HG03025 (cell line): ENCODE data around the gene PBX3.

Experiments
- ATAC-seq: cut with Tn5 transposase; IDR thresholded peaks from one replicate; pipeline ENCODE4 v1.9.1; 2021; ENCODE audit warnings: mild to moderate bottlenecking, moderate library complexity; ENCODE audit not compliant: unreplicated experiment, low FRiP score

The PBX3 gene

GRCh38 chr9:125932012-125932411 is 184.8 kb downstream of the PBX3 start:
- no peak for ATAC-seq

- no peak for ATAC-seq
These were observed 185.7 kb downstream of the PBX3 start for GRCh38 chr9:125932746-125933455.

DNA sequence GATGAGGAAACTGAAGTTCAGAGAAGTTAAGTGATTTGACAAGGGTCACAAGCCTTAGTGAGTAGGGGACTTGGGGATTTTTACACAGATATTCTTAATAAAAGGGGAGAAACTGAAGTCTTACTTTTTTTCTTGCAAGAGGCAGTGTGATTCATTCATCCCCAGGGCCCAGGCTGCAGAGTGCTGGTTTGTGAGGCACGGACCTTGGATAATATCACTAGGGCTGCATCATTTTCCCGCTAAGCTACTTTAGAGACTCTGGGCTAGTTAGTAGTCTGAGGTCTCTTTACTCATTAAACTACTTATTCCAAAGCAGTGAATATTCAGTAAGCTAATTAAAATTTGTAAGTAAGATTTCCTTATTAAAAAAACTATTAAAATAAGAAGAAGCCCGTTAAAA is 195.0 kb downstream of the PBX3 start:
- no peak for ATAC-seq

DNA sequence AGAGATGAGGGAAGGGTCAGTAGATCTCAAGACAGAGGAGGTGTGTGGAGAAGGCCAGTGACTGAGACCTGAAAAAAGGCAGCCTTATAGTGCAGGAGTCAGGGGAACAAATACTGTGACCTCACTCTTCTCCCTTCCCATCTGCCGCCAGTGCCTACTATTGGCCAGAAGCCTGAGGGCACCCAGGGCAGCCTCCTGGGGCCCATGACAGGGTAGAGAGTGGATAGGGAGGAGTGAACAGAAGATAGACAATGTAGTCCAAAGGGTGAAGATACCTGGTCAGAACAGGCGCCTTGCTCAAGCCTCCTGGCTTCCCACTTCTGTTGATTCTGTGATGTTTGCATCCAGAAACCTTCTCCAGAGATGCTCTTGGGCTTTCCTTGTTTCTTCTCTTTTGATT is 196.7 kb downstream of the PBX3 start:
- ATAC-seq = no peak

DNA sequence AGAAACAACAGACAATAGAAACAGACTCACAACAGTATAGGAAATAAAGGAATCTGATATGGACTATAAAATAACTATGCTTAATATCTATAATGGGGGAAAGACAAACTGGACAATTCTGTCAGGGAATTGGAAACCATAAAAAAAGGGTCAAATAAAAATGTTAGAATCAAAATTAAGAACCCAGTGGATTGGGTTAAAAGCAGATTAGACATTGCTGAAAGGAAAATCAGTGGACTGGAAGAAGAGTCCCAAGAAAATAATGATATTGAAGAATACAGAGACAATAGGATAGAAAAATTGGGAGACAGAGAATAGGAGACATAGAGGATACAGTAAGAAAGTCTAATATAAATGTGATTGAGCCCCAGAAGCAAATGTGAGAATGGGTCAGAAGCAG is 199.2 kb downstream of the PBX3 start:
- ATAC-seq = no peak

GRCh38 chr9:125948887-125949596 is 201.9 kb downstream of the PBX3 start:
- ATAC-seq = no peak

- no peak for ATAC-seq
These were observed 202.7 kb downstream of the PBX3 start for GRCh38 chr9:125949703-125950460.

DNA sequence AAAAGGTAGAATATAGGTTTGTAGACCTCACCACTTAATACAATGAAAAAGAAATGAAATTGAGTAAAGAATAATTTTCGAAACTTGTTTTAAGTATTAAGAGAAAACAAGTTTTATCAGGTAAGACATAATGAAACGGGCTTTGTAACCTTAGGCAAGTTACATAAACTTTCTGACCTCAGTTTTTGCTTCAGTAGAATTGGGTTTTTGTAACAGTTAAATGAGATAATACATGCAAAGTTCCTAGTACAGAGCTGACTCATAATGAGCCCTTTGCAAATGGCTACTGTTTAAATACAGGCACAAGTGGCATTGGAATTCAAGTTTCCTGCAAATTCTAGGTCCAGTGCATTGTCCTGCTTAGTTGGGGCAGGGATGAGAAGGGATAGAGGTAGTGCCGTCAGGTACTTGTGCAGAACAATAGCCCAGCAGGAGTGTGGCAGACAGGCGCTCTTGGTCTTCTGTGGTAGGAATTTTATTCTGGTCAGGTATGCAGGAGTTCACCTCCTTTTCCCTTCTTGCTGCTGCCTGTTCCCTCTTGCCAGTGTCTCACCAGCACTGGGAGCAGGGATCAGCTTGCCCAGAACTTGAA is 203.8 kb downstream of the PBX3 start:
- ATAC-seq = no peak

GRCh38 chr9:125953314-125954019 is 206.3 kb downstream of the PBX3 start:
- ATAC-seq = no peak

DNA sequence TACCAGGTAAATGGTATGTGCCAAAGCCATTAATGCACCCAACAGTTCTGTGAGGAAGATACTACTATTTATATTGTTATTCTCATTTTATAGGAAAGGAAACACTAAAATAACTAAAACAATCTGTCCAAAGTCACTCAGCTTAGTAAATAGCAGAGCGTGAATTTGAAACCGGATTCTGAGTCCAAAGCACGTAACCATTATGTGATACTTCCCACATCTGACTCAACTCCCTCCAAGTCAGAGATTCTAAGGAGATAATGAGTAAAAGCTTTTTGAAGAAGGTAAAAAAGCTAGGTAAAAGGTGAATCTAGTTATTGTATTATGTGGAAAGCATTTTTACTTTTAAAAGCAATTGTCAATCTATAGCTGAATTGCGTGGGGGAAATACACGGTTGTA is 208.9 kb downstream of the PBX3 start:
- no peak for ATAC-seq

DNA sequence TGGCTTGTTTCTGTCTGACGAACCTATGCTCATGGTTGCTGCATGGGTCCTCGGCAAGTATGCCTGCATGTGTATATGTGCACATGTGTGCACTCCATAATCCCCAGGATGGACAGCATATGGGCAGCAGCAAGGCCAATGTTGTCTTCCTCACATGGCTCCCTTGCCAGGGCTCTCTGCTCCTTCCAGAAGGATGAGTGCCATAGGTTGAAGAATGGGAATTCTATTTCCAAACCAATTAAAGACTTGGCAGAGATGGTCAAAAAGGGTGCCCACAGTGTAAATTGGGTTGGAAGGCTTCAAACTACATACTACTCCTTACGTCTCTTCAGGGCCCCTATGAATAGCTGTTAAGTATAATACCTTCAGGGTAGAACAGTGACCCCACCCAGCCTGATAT is 212.1 kb downstream of the PBX3 start:
- ATAC-seq = no peak

GRCh38 chr9:125959951-125960619 is 212.9 kb downstream of the PBX3 start:
- no peak for ATAC-seq

GRCh38 chr9:125960626-125961025 is 213.5 kb downstream of the PBX3 start:
- no peak for ATAC-seq

GRCh38 chr9:125961072-125961471 is 213.9 kb downstream of the PBX3 start:
- ATAC-seq = no peak

DNA sequence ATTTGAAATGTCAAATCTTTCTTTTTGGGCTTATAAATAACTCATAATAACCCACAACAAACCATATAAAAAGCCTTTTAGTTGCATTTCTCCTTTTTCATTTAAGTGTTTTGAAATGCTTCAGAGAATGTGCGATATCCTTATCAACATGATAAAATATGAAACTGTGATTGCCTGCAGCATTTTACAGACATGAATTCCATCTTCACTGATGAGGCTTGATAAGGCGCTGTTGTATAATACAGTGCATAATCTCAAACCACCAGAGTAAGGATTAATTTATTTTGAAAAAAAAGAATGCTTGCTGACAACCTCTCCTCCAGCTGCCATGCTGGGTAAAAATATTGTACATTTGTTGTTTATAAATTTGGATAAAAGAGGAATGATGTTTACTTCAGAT is 216.8 kb downstream of the PBX3 start:
- ATAC-seq = no peak

DNA sequence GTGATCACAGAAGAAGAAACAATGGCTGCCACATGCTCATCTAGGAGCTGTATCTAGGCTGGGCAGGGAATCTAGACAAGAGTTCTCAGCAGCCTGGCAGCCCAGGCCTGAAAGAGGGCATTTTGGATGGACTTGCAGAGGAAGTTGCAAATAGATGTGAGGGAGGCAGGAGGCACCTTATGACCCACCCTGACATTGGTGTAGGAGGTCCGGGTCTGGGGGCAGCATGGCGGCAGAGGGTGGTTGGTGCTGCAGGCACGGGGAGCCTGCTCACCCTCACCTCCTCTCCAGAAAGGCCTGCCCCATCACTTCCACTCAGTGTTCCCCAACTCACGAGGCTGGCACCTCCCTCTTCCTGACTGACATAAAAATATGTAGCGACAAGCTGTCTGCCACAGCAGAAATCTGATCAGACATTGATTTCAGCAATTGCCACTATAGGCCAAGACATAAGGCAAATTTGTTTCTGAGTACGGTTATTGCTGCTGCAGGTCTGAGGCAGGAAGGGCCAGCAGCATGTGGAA is 217.6 kb downstream of the PBX3 start:
- ATAC-seq = no peak

- ATAC-seq = no peak
These were observed 218.3 kb downstream of the PBX3 start for GRCh38 chr9:125965477-125965876.

- ATAC-seq = no peak
These were observed 219.3 kb downstream of the PBX3 start for GRCh38 chr9:125966466-125966865.

DNA sequence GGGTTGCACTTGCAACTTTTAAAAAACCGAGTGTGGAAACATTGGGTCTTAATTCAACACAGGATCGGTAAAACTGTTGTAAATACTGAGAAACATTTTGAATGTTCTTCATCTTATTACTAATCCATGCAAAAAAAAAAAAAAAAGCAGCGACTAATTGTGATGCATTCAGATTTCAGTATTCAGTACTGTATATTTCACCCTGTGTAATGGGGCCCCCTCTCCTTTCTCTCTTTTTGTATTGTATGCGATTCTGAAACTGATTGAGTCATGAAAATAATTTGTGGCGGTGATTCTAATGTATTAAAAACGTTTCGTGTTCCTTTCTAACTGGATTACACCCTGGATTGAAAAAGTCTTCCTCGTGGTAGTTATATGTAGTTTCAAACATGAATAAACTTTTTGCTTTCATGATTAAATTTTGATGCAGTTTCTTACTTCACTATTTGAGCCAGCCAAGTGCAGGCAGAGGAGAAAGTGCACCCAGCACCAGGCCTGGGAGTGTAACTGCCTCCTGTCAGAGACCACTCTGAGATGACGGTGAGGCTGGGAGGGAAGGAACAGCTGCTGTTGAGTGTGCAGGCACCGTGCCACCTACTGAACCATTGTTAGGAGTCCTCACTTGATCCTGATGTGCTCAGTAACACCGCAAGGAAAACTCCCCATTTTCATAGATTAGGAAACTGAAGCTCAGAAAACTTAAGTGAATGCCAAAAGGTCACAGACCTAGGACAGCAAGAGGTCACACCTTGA is 220.0 kb downstream of the PBX3 start:
- no peak for ATAC-seq
